K562 (cell line): ENCODE data around the gene SNRPA. TPM values are rescaled to one million over a fixed set of nuclear protein-coding genes. Genes with fewer than 3 reads are reported as not detected.

Experiments used
- ARID2 ChIP-seq: fragments of 450-650 bp; IDR thresholded peaks from 2 replicates; pipeline ENCODE4 v1.6.1; 2017; ENCODE audit warnings: antibody characterized with exemption, mild to moderate bottlenecking
- CBX3 ChIP-seq, 2 experiments: IDR thresholded peaks; 1 replicate in 1 of 2; 2 replicates in 1 of 2; pipeline ENCODE4 v1.6.1; 2012; ENCODE audit warnings: inconsistent platforms in 2 of 2, low read length in 2 of 2, borderline replicate concordance in 1 of 2, control low read depth in 1 of 2
- CC2D1A ChIP-seq: fragments of 450-650 bp; IDR thresholded peaks from 2 replicates; pipeline ENCODE4 v1.6.1; 2017; ENCODE audit warnings: mild to moderate bottlenecking
- CEBPG ChIP-seq, 3 experiments: fragments of 200-800 bp in 1 of 3; sonication (Bioruptor generic) in 1 of 3; sonication (generic) in 1 of 3; formaldehyde crosslinking in 1 of 3; IDR thresholded peaks in 2 of 3; conservative IDR thresholded peaks in 1 of 3; 2 replicates each; pipeline versions ENCODE4 v1.6.1 to v1.8.0; 2016 to 2022; ENCODE audit warnings: missing compliant biosample characterization in 2 of 3, missing genetic modification characterization in 2 of 3, mild to moderate bottlenecking in 1 of 3, missing genetic modification reagents in 1 of 3
- ELF2 ChIP-seq: fragments of 250-450 bp; sonication (Bioruptor Pico); IDR thresholded peaks from 2 replicates; pipeline ENCODE4 v1.5.0; 2021; ENCODE audit warnings: mild to moderate bottlenecking
- EP400 ChIP-seq: fragments of 450-650 bp; IDR thresholded peaks from 2 replicates; pipeline ENCODE4 v1.6.1; 2017; ENCODE audit warnings: antibody characterized with exemption, mild to moderate bottlenecking, moderate library complexity
- GABPB1 ChIP-seq: sonication (generic); formaldehyde crosslinking; IDR thresholded peaks from 2 replicates; pipeline ENCODE4 v1.8.0; 2022; ENCODE audit warnings: mild to moderate bottlenecking, missing genetic modification reagents
- HLTF ChIP-seq: fragments of 450-650 bp; IDR thresholded peaks from 2 replicates; pipeline ENCODE4 v1.6.1; 2016
- HNRNPUL1 ChIP-seq: fragments of 200-400 bp; formaldehyde crosslinking; IDR thresholded peaks from 2 replicates; pipeline ENCODE4 v1.6.1; 2017; ENCODE audit warnings: low read length
- KLF6 ChIP-seq: fragments of 250-450 bp; sonication (Bioruptor Pico); IDR thresholded peaks from 2 replicates; pipeline ENCODE4 v1.4.0; 2020; ENCODE audit warnings: mild to moderate bottlenecking, moderate library complexity, borderline replicate concordance
- PML ChIP-seq: IDR thresholded peaks from 2 replicates; pipeline ENCODE4 v1.6.1; 2012; ENCODE audit warnings: low read length, inconsistent platforms
- SMAD2 ChIP-seq: fragments of 150-350 bp; IDR thresholded peaks from 2 replicates; pipeline ENCODE4 v1.6.1; 2014; ENCODE audit warnings: low read depth, mild to moderate bottlenecking, low read length
- TRIM24 ChIP-seq, 2 experiments: fragments of 450-650 bp; IDR thresholded peaks; 2 replicates each; pipeline ENCODE4 v1.6.1; 2016
- ZFPM2 ChIP-seq: fragments of 250-450 bp; sonication (Bioruptor Pico); IDR thresholded peaks from 2 replicates; pipeline ENCODE4 v1.5.1; 2022; ENCODE audit warnings: mild to moderate bottlenecking
- ZNF12 ChIP-seq: sonication (generic); formaldehyde crosslinking; IDR thresholded peaks from 2 replicates; pipeline ENCODE4 v1.4.0; 2020; ENCODE audit warnings: mild to moderate bottlenecking, missing genetic modification reagents
- ZNF324 ChIP-seq: fragments of 250-450 bp; sonication (Bioruptor Pico); IDR thresholded peaks from 2 replicates; pipeline ENCODE4 v1.4.0; 2020; ENCODE audit warnings: mild to moderate bottlenecking
- polyA plus RNA-seq, 8 experiments: library from polyadenylated mRNA; depleted of rRNA in 4 of 8; stranded (reverse) in 5 of 8; unstranded in 3 of 8; fragments of >200 nt; fragmentation: Nextera tagmentation in 2 of 8; fragmentation: Illumina TruSeq in 1 of 8; extraction: Ambion mirVana in 2 of 8; extraction: Trizol in 1 of 8; gene quantifications; 2 replicates each; pipeline versions ENCODE4 v1.2.1 to v1.2.3, GENCODE V29; 2011 to 2014; ENCODE audit warnings: inconsistent platforms in 1 of 8, missing spikeins in 1 of 8
- total RNA-seq, 7 experiments: library from RNA; depleted of rRNA in 6 of 7; stranded (reverse); fragments of >200 nt in 6 of 7; fragmentation: Illumina TruSeq in 2 of 7; extraction: Trizol in 2 of 7; gene quantifications; 2 replicates each; pipeline versions ENCODE4 v1.2.1 to v1.2.3, GENCODE V29; 2011 to 2021; ENCODE audit warnings: low replicate concordance in 1 of 7
- TF ChIP-seq, protein P1 (sequence below): fragments of 250-450 bp; sonication (Bioruptor Pico); IDR thresholded peaks from 2 replicates; pipeline ENCODE4 v1.5.0; 2021; ENCODE audit warnings: mild to moderate bottlenecking, moderate library complexity
- TF ChIP-seq, protein P2 (sequence below): sonication (generic); formaldehyde crosslinking; IDR thresholded peaks from 2 replicates; pipeline ENCODE4 v1.8.1; 2023; ENCODE audit warnings: mild to moderate bottlenecking, missing genetic modification reagents
- TF ChIP-seq, protein P3 (sequence below), 2 experiments: fragments of 450-650 bp; IDR thresholded peaks; 2 replicates each; pipeline ENCODE4 v1.6.1; 2018; ENCODE audit warnings: mild to moderate bottlenecking in 2 of 2, low read depth in 1 of 2; ENCODE audit not compliant: partially characterized antibody in 2 of 2

SNRPA gene
- total and polyA plus RNA-seq, 9 of the 15 experiments (the other 6 are each of a cell fraction or from before 2014, with no cell fraction given) = 16.3 to 311 (median 193) TPM

DNA sequence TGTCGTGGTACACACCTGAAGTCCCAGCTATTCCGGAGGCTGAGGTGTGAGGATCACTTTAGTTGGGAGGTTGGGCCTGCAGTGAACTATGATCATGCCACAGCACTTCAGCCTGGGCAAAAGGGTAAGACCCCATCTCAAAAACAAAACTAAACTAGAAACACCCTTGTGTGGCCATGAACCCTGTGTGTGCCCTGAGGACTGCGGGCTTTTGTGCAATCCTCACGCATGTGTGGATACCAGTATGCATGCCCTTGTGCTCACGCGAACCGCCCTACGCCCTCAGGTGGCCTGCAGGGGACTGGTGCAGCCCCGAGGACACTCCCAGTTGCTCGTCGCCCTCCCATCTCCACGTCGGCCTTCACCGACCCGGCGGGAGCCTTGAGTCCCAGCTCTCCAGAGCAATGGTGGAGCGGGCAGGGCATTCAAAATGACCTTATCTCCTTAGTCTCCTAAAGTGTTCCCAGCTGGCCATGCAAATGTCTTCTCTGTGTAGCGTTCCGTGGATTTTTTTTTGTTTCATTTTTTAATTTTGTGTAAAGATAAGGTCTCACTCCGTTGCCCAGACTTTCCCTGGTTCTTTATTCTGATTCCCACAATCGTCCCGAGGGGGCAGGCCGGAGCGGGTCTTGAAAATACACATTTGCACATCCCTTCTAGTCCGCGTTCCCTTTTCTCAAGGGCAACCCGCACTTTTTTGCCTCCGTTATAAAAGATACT is 47.1 kb downstream of the SNRPA start (continued):
- TF ChIP-seq CBX3 (IDR thresholded peaks at IDR 0.05; ENCODE audit: borderline replicate concordance in 1 of 2, low read length in 2 of 2) (peak in 1 of 2 experiments; percentile 35; a peak in 1 of 3 replicates), CC2D1A (0 out of 2 replicates have a peak, but pooled peaks have one; percentile 48), ZNF12 (no peak), HLTF (peak; percentile 64), CEBPG (CRISPR knock-in tag; IDR thresholded peaks at IDR 0.05) (no peak), CEBPG (tag; conservative IDR thresholded peaks at IDR 0.05 in 1 of 2, IDR thresholded peaks at IDR 0.05 in 1 of 2) (peak in 1 of 2 experiments; percentile 20; a peak in 1 of 4 replicates), PML (peak; percentile 50), GABPB1 (CRISPR knock-in tag) (no peak; the same call in 1 of the 2 replicates), ELF2 (CRISPR knock-in tag) (no peak), TRIM24 (IDR thresholded peaks at IDR 0.05) (peak in 1 of 2 experiments; percentile 66; a peak in 2 of 4 replicates), ZFPM2 (CRISPR knock-in tag) (no peak), KLF6 (CRISPR knock-in tag) (0 out of 2 replicates have a peak, but pooled peaks have one; percentile 18), ARID2 (no peak), ZNF324 (CRISPR knock-in tag) (no peak), HNRNPUL1 (no peak), SMAD2 (no peak), EP400 (peak; percentile 71)
- TF ChIP-seq, protein P1, sequence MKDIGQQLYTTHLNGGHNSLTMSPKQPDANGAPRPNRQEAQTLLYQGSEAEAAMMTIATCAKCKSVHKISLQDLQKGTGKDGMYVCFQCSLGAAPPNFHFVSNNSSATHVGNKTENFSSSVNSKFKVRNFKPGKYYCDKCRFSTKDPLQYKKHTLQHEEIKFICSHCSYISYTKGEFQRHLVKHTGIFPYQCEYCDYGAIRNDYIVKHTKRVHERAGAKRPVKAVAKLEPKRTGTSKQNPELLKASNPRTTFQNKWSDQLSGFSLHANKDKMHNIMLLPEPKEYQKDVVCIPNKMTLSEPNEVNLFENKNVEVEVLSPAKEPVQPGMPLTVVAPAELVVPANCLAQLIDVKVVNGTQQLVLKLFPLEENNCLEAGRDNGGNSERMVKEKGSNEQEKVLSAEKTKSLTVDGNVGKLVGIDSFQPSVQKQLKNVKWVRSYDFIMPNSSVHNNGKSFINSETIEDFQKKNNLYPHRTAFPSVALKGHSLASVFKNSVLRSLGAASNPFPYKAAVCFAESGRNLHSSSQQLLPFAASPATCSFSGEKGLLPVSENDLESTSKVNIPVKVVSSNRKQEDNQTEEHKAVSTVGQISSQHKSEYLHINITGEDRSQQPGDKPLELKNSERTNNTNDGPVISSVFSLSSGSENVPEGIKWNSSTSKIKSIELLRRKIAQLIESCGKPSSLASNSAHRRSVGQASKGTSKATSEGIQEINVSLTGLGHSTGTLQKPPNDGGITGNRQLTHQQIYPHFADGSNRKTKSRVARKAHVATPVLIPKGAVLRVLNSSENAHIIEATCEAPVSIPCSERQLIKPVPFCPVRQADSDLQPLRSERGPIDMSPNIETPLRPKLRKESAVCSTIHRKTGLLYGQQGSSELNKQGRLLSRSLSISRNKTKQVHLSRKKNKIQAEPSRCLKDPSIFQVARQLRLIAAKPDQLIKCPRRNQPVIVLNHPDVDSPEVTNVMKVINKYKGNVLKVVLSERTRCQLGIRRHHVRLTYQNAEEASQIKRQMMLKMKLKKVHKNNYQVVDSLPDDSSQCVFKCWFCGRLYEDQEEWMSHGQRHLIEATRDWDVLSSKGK (CRISPR knock-in tag) = no peak
- TF ChIP-seq, protein P2, sequence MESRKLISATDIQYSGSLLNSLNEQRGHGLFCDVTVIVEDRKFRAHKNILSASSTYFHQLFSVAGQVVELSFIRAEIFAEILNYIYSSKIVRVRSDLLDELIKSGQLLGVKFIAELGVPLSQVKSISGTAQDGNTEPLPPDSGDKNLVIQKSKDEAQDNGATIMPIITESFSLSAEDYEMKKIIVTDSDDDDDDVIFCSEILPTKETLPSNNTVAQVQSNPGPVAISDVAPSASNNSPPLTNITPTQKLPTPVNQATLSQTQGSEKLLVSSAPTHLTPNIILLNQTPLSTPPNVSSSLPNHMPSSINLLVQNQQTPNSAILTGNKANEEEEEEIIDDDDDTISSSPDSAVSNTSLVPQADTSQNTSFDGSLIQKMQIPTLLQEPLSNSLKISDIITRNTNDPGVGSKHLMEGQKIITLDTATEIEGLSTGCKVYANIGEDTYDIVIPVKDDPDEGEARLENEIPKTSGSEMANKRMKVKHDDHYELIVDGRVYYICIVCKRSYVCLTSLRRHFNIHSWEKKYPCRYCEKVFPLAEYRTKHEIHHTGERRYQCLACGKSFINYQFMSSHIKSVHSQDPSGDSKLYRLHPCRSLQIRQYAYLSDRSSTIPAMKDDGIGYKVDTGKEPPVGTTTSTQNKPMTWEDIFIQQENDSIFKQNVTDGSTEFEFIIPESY (CRISPR knock-in tag) = peak; percentile 25; the same call in 1 of the 2 replicates
- TF ChIP-seq, protein P3, sequence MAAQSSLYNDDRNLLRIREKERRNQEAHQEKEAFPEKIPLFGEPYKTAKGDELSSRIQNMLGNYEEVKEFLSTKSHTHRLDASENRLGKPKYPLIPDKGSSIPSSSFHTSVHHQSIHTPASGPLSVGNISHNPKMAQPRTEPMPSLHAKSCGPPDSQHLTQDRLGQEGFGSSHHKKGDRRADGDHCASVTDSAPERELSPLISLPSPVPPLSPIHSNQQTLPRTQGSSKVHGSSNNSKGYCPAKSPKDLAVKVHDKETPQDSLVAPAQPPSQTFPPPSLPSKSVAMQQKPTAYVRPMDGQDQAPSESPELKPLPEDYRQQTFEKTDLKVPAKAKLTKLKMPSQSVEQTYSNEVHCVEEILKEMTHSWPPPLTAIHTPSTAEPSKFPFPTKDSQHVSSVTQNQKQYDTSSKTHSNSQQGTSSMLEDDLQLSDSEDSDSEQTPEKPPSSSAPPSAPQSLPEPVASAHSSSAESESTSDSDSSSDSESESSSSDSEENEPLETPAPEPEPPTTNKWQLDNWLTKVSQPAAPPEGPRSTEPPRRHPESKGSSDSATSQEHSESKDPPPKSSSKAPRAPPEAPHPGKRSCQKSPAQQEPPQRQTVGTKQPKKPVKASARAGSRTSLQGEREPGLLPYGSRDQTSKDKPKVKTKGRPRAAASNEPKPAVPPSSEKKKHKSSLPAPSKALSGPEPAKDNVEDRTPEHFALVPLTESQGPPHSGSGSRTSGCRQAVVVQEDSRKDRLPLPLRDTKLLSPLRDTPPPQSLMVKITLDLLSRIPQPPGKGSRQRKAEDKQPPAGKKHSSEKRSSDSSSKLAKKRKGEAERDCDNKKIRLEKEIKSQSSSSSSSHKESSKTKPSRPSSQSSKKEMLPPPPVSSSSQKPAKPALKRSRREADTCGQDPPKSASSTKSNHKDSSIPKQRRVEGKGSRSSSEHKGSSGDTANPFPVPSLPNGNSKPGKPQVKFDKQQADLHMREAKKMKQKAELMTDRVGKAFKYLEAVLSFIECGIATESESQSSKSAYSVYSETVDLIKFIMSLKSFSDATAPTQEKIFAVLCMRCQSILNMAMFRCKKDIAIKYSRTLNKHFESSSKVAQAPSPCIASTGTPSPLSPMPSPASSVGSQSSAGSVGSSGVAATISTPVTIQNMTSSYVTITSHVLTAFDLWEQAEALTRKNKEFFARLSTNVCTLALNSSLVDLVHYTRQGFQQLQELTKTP (IDR thresholded peaks at IDR 0.05; ENCODE audit: low read depth in 1 of 2, partially characterized antibody in 2 of 2) = peak; percentile 69 to 76
